ENCODE data around the gene FAM171A1.

- TF ChIP-seq POLR2A (IDR thresholded peaks at IDR 0.05; ENCODE audit: low read depth, low read length): no peak
- no peak for TF ChIP-seq POLR2AphosphoS5 (IDR thresholded peaks at IDR 0.05; ENCODE audit: low read depth, low read length)
- TF ChIP-seq PAX5 (IDR thresholded peaks at IDR 0.05; ENCODE audit: insufficient read depth, low read length, severe bottlenecking): no peak
- TF ChIP-seq SPI1 (IDR thresholded peaks at IDR 0.05; ENCODE audit: low read depth, low read length): no peak
Observed at GRCh38 chr10:15370856-15371701, at the start of gene FAM171A1.

All from GM12891 (cell line).